ENCODE measurements around the gene DKK3. TPM values are rescaled to one million over a fixed set of nuclear protein-coding genes. Genes with fewer than 3 reads are reported as not detected.

DKK3 gene
- total RNA-seq, 6 experiments from 2014 or later, result 3.0 to 16.9 (median 5.5) TPM

DNA sequence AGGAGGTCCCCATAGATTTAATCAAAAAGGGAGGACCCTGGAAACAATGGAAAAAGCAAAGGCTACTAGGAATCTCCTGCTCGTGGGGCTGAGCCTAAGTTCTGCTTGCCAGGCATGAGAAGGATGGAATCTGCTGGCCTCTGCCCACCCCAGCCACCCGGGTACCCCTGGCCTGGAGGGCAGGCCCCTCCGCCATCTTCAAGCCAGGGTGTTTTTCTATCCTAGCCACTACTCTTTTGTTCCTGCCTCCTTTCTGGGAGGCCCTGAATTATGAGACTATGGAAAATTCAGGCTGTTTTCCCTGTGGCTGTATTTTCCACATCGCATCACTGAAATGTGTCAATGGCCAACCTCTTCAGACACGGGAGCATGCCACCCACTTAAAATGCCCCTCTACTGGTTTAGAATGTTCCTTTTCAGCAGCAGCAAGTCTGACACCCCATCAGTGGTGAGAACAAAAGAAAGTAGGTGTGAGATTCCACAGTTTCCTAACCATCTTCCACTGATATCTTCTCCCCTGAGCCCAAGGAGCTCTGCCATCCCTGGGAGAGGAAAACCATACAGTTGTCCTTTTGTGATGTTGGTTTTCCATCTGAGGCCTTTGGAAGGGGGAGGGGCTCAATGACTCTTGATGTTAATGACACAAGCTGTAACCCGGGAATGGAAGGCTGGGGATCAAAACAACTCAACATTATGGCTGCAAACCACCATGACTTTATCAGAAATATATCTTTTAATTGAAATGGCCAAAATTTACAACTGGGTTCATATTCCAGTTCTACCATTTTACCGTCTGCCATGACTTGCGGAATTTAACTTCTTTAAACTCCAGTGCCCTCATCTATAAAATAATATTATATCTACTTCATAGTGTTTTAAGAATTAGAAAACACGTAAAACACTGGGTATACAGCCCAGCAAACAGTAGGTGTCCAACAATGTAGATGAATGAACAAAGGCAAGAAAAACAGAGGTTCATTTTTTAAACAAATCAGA lies 22.2 kb downstream of the DKK3 start:
- WGBS (ENCODE audit: insufficient coverage, low coverage, low lambda C conversion rate, missing lambda C conversion rate), result 85% methylated on average over 6 of the region's 9 CpGs
- TF ChIP-seq, protein P1, sequence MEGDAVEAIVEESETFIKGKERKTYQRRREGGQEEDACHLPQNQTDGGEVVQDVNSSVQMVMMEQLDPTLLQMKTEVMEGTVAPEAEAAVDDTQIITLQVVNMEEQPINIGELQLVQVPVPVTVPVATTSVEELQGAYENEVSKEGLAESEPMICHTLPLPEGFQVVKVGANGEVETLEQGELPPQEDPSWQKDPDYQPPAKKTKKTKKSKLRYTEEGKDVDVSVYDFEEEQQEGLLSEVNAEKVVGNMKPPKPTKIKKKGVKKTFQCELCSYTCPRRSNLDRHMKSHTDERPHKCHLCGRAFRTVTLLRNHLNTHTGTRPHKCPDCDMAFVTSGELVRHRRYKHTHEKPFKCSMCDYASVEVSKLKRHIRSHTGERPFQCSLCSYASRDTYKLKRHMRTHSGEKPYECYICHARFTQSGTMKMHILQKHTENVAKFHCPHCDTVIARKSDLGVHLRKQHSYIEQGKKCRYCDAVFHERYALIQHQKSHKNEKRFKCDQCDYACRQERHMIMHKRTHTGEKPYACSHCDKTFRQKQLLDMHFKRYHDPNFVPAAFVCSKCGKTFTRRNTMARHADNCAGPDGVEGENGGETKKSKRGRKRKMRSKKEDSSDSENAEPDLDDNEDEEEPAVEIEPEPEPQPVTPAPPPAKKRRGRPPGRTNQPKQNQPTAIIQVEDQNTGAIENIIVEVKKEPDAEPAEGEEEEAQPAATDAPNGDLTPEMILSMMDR (IDR thresholded peaks at IDR 0.05), result no peak
- no peak for TF ChIP-seq POLR2A (IDR thresholded peaks at IDR 0.05)
- DNase-seq, result no peak
- no peak overlapping the region for H3K27ac ChIP-seq
- no peak for ATAC-seq
- peaks cover 0 to 3% (median 0%) of the 10 kb centered on the region in 4 donors for H3K4me1 ChIP-seq
- no peaks in the 10 kb centered on the region for H3K27me3 ChIP-seq
- H3K9me3 ChIP-seq, result no peaks in the 10 kb centered on the region
- no peaks in the 10 kb centered on the region for H3K36me3 ChIP-seq
- intact Hi-C loops (cut with DNase I), result no loop called here
- no peak overlapping the region for H3K4me3 ChIP-seq

DNA sequence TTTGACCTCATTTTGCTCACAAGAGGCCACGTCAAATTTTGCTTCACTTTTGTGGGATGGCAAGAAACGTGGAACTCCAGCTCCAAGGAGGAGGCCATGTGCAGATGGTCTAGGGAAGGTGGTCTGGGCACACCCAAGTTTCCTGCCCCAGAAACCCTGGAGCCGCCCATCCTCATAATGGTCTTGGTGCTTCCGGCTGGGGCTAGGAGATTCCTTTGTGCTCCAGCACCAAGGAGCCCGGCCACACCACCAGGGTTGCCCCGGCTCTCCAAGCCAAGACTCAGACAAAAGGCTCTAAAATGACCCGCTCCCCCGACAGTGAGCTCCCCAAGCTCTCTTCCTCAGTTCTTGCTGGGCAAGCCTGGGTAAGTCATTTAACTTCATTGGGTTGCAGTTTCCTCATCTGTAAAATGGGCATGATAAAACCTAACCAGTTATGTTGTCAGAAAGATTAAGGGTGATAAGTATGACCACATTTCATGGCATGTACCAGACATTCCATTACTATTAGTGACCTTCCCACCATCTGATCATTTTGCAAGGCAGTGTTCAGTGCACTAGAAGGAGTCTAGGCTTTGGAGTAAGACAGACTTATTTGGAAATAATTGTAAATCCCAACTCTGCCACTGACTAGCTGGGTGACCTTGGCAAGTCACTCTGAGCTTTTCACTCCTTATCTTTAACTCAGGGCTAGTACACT lies 23.3 kb downstream of the DKK3 start:
- Histone ChIP-seq H3K9me3 (no peaks in the 10 kb centered on the region), H3K27ac (no peak overlapping the region), H3K27me3 (no peaks in the 10 kb centered on the region), H3K4me1 (no peaks in the 10 kb centered on the region), H3K4me3 (no peak overlapping the region), H3K36me3 (no peaks in the 10 kb centered on the region)
- ATAC-seq, result no peak
- intact Hi-C loops (cut with DNase I), result no loop called here
- peak in 1 of 3 donors; percentile 35 for DNase-seq
- TF ChIP-seq, protein P1 (IDR thresholded peaks at IDR 0.05), result no peak
- TF ChIP-seq POLR2A (IDR thresholded peaks at IDR 0.05), result no peak
- WGBS (ENCODE audit: insufficient coverage, low coverage, low lambda C conversion rate, missing lambda C conversion rate), result 94% methylated on average over 3 of the region's 8 CpGs

DNA sequence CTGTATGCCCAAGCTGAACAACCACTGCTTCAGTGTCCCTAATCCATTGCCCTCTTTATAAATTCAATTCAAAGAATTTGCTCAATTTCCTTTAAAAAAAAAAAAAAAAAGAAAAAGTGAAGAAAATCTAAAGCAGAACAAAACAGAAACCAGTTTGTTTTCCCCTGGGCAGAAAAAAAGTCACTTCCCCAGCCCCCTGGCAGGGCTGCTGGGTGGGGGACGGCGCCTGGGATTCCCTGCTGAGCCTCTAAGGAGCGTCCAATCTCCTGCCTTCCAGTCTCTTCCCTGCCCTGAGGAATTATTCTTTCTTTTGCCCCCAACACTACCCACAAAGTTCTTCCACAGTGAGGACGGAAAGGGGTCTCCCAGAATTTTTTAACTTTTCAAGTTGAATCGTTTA lies 23.9 kb downstream of the DKK3 start:
- Histone ChIP-seq H3K9me3 (no peaks in the 10 kb centered on the region), H3K4me3 (no peak overlapping the region), H3K4me1 (no peaks in the 10 kb centered on the region), H3K27me3 (no peaks in the 10 kb centered on the region), H3K36me3 (no peaks in the 10 kb centered on the region), H3K27ac (no peak overlapping the region)
- ATAC-seq (no peak), DNase-seq (no peak)
- no peak for TF ChIP-seq POLR2A (IDR thresholded peaks at IDR 0.05)
- TF ChIP-seq, protein P1 (IDR thresholded peaks at IDR 0.05), result no peak
- WGBS (ENCODE audit: insufficient coverage, low coverage, low lambda C conversion rate, missing lambda C conversion rate), result 57% methylated on average over 5 of the region's 5 CpGs
- intact Hi-C loops (cut with DNase I), result no loop called here

DNA sequence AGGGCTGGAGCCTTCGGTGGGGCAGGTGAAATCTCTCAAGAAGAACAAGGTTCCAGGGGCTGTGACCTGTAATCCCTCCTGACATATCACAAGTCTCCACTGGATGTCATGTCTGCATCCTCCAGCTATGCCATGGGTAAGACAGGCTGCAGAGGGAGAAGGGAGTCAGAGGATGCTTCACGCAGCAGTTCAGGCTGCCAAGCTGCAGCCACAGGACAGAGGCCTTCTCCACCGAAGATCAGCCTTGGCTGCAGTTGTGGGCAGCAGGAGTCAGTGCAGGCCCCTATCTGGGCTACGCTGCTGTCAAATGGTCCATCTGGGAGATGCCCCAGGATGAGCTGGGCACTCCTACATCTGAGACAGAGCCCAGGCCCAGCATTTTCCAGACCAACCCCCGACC lies 25.0 kb downstream of the DKK3 start:
- peak in 1 of 3 donors; percentile 31 for DNase-seq
- Histone ChIP-seq H3K27me3 (no peaks in the 10 kb centered on the region), H3K4me1 (peaks cover 0 to 4% (median 0%) of the 10 kb centered on the region in 4 donors), H3K4me3 (no peak overlapping the region), H3K9me3 (no peaks in the 10 kb centered on the region), H3K27ac (no peak overlapping the region), H3K36me3 (no peaks in the 10 kb centered on the region)
- intact Hi-C loops (cut with DNase I), result no loop called here
- ATAC-seq, result no peak
- TF ChIP-seq, protein P1 (IDR thresholded peaks at IDR 0.05), result no peak
- no peak for TF ChIP-seq POLR2A (IDR thresholded peaks at IDR 0.05)
- 67% methylated on average over 3 of the region's 5 CpGs for WGBS (ENCODE audit: insufficient coverage, low coverage, low lambda C conversion rate, missing lambda C conversion rate)

Measured in right lobe of liver (tissue), 6 donors.